Heart right ventricle (tissue), 16 donors: ENCODE results near the gene DUSP7. TPM values are rescaled to one million over a fixed set of nuclear protein-coding genes. Genes with fewer than 3 reads are reported as not detected.

ENCODE experiments used
- ATAC-seq, 8 donors: fragments of 200-7000 bp; cut with Tn5 transposase; one replicate each; pipeline ENCODE4 v1.9.1; 2020; ENCODE audit warnings: mild to moderate bottlenecking in 8 of 8, moderate library complexity in 8 of 8, moderate number of reproducible peaks in 1 of 8
- DNase-seq, 2 donors: peaks; one replicate each; pipeline ENCODE4 v3.0.0-alpha.2; 2020
- H3K27ac ChIP-seq, 10 donors: fragments of 200-600 bp; sonication (generic) in 2 of 10; one replicate each; pipeline versions ENCODE4 v1.5.0 to v1.8.0; 2020 to 2022; ENCODE audit warnings: mild to moderate bottlenecking in 3 of 10
- H3K27me3 ChIP-seq, 7 donors: fragments of 200-600 bp; one replicate each; pipeline ENCODE4 v1.8.0; 2021 to 2022; ENCODE audit warnings: mild to moderate bottlenecking in 2 of 7
- H3K36me3 ChIP-seq, 9 donors: fragments of 200-600 bp; sonication (generic) in 1 of 9; one replicate each; pipeline versions ENCODE4 v1.5.0 to v1.8.0; 2020 to 2022; ENCODE audit warnings: mild to moderate bottlenecking in 2 of 9
- H3K4me1 ChIP-seq, 9 donors: fragments of 200-600 bp; sonication (generic) in 1 of 9; one replicate each; pipeline versions ENCODE4 v1.5.0 to v1.8.0; 2020 to 2022; ENCODE audit warnings: mild to moderate bottlenecking in 4 of 9
- H3K4me3 ChIP-seq, 10 donors: fragments of 200-600 bp; sonication (generic) in 2 of 10; one replicate each; pipeline versions ENCODE4 v1.5.0 to v1.8.0; 2020 to 2022; ENCODE audit warnings: mild to moderate bottlenecking in 7 of 10, moderate library complexity in 2 of 10
- H3K9me3 ChIP-seq, 11 donors: fragments of 200-600 bp in 10 of 11; sonication (generic) in 2 of 11; one replicate each; pipeline versions ENCODE4 v1.5.0 to v1.8.0; 2013 to 2022; ENCODE audit warnings: mild to moderate bottlenecking in 2 of 11, control low read depth in 1 of 11, moderate library complexity in 1 of 11
- WGBS, 2 donors: extraction: QIAGEN DNeasy Blood & Tissue Kit; methylation state at CpG; one replicate each; pipeline ENCODE4 v1.1.7; 2013; ENCODE audit warnings: inconsistent platforms in 1 of 2; 5-methylcytosine and 5-hydroxymethylcytosine counted together
- intact Hi-C, 10 donors: fragments of 100-400 bp; cut with DNase I; formaldehyde crosslinking; loops; one replicate each; pipeline versions ENCODE4 v1.11.1 to v1.14.2; 2022
- polyA plus RNA-seq, 2 donors: library from polyadenylated mRNA; stranded (reverse); fragments of 200-250 nt; gene quantifications; one replicate each; pipeline ENCODE4 v1.2.3, GENCODE V29; 2013
- total RNA-seq, 10 donors: library from RNA; stranded (reverse); fragmentation: NEBNext Ultra II Directional in 3 of 10; extraction: Animal tissue kit (Norgen Biotek cat#: 25700) in 3 of 10; gene quantifications; one replicate each; pipeline versions ENCODE4 v1.2.1 to v1.2.4, GENCODE V29; 2021 to 2023
- TF ChIP-seq, protein P1 (sequence below), 9 donors: fragments of 200-600 bp; sonication (generic) in 2 of 9; IDR thresholded peaks; one replicate each; pipeline versions ENCODE4 v1.5.0 to v1.8.0; 2021 to 2022; ENCODE audit warnings: antibody characterized with exemption in 9 of 9, mild to moderate bottlenecking in 5 of 9, moderate library complexity in 1 of 9
- donor health status: Arrhythmogenic right ventricular cardiomyopathy.
- donor health status: ischemic (EF 13 %, LVEDD 7.1; RV severe dilation, severe dysfunction).
- donor health status: healthy with polysubstance abuse.
- donor health status: DM: no; HTN: yes; CAD: no.
- donor health status: DM: no; HTN: no; CAD: no.
- donor health status: ischemic (EF 25% LVEDD 6.9; RV normal size, moderate dysfunction).
- donor health status: ischemic (EF 25% LVEDD 5.7; RV mildly dilated, moderate dysfunction).
- donor health status: healthy.
- donor health status: DM: yes; HTN: yes; CAD: no.
- donor health status: Ischemic cardiomyopathy.
- donor health status: ischemic (EF 35%, LVEDD 5.7; RV mildly dilated, moderate dysfunction).
- donor health status: nonischemic (EF 11% LVEDD 7.7; RV severe dilation, severe dysfunction).
- donor health status: DM: yes; HTN: yes; CAD: no.
- donor health status: PGD.
- donor health status: ischemic (EF 29% LVEDD 5.4; RV normal size, mild dysfunction).
- donor health status: nonischemic (EF 23%, LVEDD 6.1; RV moderate dilation, normal function).

Gene DUSP7
- total and polyA plus RNA-seq, 12 donors, result 10.4 to 29.7 (median 15.8) TPM

GRCh38 chr3:52031896-52032295 is 24.5 kb downstream of the DUSP7 start:
- intact Hi-C loops, result no loop called here
- Histone ChIP-seq H3K27me3 (no peaks in the 10 kb centered on the region), H3K36me3 (no peaks in the 10 kb centered on the region), H3K27ac (peak overlapping the region in 1 of 10 donors; percentile 12), H3K4me3 (no peak overlapping the region), H3K4me1 (peaks cover 0 to 34% (median 16%) of the 10 kb centered on the region in 9 donors), H3K9me3 (no peaks in the 10 kb centered on the region)
- TF ChIP-seq, protein P1, sequence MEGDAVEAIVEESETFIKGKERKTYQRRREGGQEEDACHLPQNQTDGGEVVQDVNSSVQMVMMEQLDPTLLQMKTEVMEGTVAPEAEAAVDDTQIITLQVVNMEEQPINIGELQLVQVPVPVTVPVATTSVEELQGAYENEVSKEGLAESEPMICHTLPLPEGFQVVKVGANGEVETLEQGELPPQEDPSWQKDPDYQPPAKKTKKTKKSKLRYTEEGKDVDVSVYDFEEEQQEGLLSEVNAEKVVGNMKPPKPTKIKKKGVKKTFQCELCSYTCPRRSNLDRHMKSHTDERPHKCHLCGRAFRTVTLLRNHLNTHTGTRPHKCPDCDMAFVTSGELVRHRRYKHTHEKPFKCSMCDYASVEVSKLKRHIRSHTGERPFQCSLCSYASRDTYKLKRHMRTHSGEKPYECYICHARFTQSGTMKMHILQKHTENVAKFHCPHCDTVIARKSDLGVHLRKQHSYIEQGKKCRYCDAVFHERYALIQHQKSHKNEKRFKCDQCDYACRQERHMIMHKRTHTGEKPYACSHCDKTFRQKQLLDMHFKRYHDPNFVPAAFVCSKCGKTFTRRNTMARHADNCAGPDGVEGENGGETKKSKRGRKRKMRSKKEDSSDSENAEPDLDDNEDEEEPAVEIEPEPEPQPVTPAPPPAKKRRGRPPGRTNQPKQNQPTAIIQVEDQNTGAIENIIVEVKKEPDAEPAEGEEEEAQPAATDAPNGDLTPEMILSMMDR (IDR thresholded peaks at IDR 0.05), result no peak
- WGBS, 2 donors, result 90 to 91% methylated on average over 9 to 10 of the region's 10 CpGs
- DNase-seq, result no peak
- no peak for ATAC-seq

GRCh38 chr3:52030714-52031310 is 25.6 kb downstream of the DUSP7 start:
- no peak overlapping the region for H3K27ac ChIP-seq
- ATAC-seq, result no peak

GRCh38 chr3:52029535-52029934 is 26.8 kb downstream of the DUSP7 start:
- WGBS, 2 donors, result 90 to 93% methylated on average over 10 of the region's 10 CpGs
- ATAC-seq, result no peak
- intact Hi-C loops, result no loop called here
- no peaks in the 10 kb centered on the region for H3K9me3 ChIP-seq
- H3K4me1 ChIP-seq, result peaks cover 8 to 54% (median 36%) of the 10 kb centered on the region in 9 donors
- H3K27ac ChIP-seq, result peak overlapping the region in 8 of 10 donors; percentile 58 to 88 (median 77)
- TF ChIP-seq, protein P1 (IDR thresholded peaks at IDR 0.05), result no peak
- no peaks in the 10 kb centered on the region for H3K36me3 ChIP-seq
- no peak for DNase-seq
- H3K27me3 ChIP-seq, result no peaks in the 10 kb centered on the region
- no peak overlapping the region for H3K4me3 ChIP-seq

More at GRCh38 chr3:52030714-52031310, 25.6 kb downstream of the DUSP7 start:
- Histone ChIP-seq H3K4me3 (no peak overlapping the region), H3K9me3 (no peaks in the 10 kb centered on the region), H3K4me1 (peaks cover 0 to 42% (median 23%) of the 10 kb centered on the region in 9 donors), H3K36me3 (no peaks in the 10 kb centered on the region), H3K27me3 (no peaks in the 10 kb centered on the region)
- TF ChIP-seq, protein P1 (IDR thresholded peaks at IDR 0.05), result no peak
- DNase-seq, result no peak
- 86 to 89% methylated on average over 11 of the region's 11 CpGs for WGBS, 2 donors
- intact Hi-C loops, result no loop called here

DNA sequence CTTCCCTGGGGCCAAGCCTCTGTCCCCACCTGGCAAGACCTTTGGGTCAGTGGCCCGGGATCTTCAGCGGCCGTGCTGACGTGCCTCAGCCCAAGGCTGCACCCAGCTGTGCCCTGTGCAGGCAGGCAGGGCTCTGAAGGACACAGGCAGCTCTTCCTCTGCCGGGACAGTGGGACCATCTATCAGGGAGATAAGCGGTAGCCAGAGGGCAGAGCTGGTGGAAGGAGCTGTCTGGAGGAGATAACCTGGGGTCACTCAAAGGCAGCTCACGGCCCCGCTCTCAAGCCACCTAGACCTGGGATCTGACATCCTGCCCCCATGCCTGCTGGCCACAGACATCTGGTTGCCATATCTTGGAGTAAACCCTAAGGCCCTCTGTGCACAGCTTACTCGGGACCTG is 27.3 kb downstream of the DUSP7 start:
- TF ChIP-seq, protein P1 (IDR thresholded peaks at IDR 0.05), result no peak
- peak overlapping the region in 9 of 10 donors; percentile 58 to 88 (median 75) for H3K27ac ChIP-seq

More for the DNA sequence above, 27.3 kb downstream of the DUSP7 start:
- Histone ChIP-seq H3K4me1 (peaks cover 13 to 59% (median 41%) of the 10 kb centered on the region in 9 donors), H3K36me3 (no peaks in the 10 kb centered on the region), H3K4me3 (no peak overlapping the region), H3K27me3 (no peaks in the 10 kb centered on the region), H3K9me3 (no peaks in the 10 kb centered on the region)
- intact Hi-C loops, result no loop called here
- DNase-seq (no peak), ATAC-seq (peak in 5 of 8 donors; percentile 6 to 51 (median 18))
- WGBS, 2 donors, result 55 to 64% methylated on average over 9 of the region's 9 CpGs
